H1 (cell line): ENCODE data around the gene ASB1. TPM values are rescaled to one million over a fixed set of nuclear protein-coding genes. Genes with fewer than 3 reads are reported as not detected.

ENCODE experiments used
- CTCF ChIA-PET: fragments of 300-600 bp; sonication (Branson Sonifier 250); formaldehyde crosslinking; loops from one replicate; lab custom pipeline; 2021; ENCODE audit not compliant: partially characterized antibody; lab: Charles Lee
- POLR2A ChIA-PET: fragments of 300-600 bp; sonication (Branson Sonifier 250); formaldehyde crosslinking; loops from one replicate; lab custom pipeline; 2021; ENCODE audit warnings: inconsistent platforms; ENCODE audit not compliant: partially characterized antibody; lab: Charles Lee
- DNase-seq, 2 experiments: peaks; one replicate each; pipeline versions ENCODE4 v3.0.0 to v3.0.0-alpha.2; 2010 to 2022; ENCODE audit warnings: low spot score in 2 of 2, low read depth in 1 of 2, mixed read lengths in 1 of 2
- FAIRE-seq: peaks from 2 replicates; lab custom pipeline; 2011; peaks lifted over from hg19 to GRCh38; lab: Jason Lieb, UNC
- H2AFZ ChIP-seq: 2 replicates; pipeline ENCODE4 v1.8.1; 2012; ENCODE audit warnings: low read length, inconsistent platforms
- H2AK5ac ChIP-seq: 2 replicates; pipeline ENCODE4 v1.6.1; 2013; ENCODE audit warnings: low read depth, low read length
- H2BK120ac ChIP-seq: replicated peaks from 2 replicates; pipeline ENCODE3; 2013; ENCODE audit warnings: low read depth, low read length, inconsistent platforms
- H2BK12ac ChIP-seq: 2 replicates; pipeline ENCODE4 v1.6.1; 2013; ENCODE audit warnings: low read depth, low read length
- H2BK15ac ChIP-seq: 2 replicates; pipeline ENCODE4 v1.6.1; 2013; ENCODE audit warnings: low read length
- H2BK20ac ChIP-seq: 2 replicates; pipeline ENCODE4 v1.6.1; 2013; ENCODE audit warnings: low read length
- H2BK5ac ChIP-seq: 2 replicates; pipeline ENCODE4 v1.6.1; 2013; ENCODE audit warnings: low read depth, low read length
- H3K14ac ChIP-seq: 2 replicates; pipeline ENCODE4 v1.6.1; 2013; ENCODE audit warnings: inconsistent platforms; ENCODE audit not compliant: insufficient read length
- H3K18ac ChIP-seq: 2 replicates; pipeline ENCODE4 v1.6.1; 2013; ENCODE audit warnings: low read length; ENCODE audit errors: extremely low read depth
- H3K23ac ChIP-seq: 2 replicates; pipeline ENCODE4 v1.6.1; 2013; ENCODE audit warnings: inconsistent platforms; ENCODE audit not compliant: insufficient read length
- H3K23me2 ChIP-seq: 2 replicates; pipeline ENCODE4 v1.6.1; 2013; ENCODE audit warnings: low read depth, low read length
- H3K27ac ChIP-seq: 2 replicates; pipeline ENCODE4 v1.6.1; 2011; ENCODE audit warnings: low read depth, low read length, inconsistent platforms
- H3K27me3 ChIP-seq, 4 experiments: replicated peaks in 1 of 4; 1 replicate in 1 of 4; 2 replicates in 3 of 4; pipeline versions ENCODE4 v1.6.1 to v1.8.1; 2011 to 2013; ENCODE audit warnings: low read length in 3 of 4, mild to moderate bottlenecking in 3 of 4, inconsistent platforms in 2 of 4, mixed read lengths in 2 of 4, moderate library complexity in 1 of 4; ENCODE audit not compliant: control insufficient read depth in 3 of 4, insufficient read depth in 3 of 4; ENCODE audit errors: extremely low read depth in 1 of 4
- H3K36me3 ChIP-seq, 4 experiments: 2 replicates each; pipeline versions ENCODE4 v1.6.1 to v1.8.1; 2011 to 2013; ENCODE audit warnings: mild to moderate bottlenecking in 4 of 4, low read length in 3 of 4, moderate library complexity in 2 of 4, control low read depth in 1 of 4, inconsistent platforms in 1 of 4; ENCODE audit not compliant: insufficient read depth in 4 of 4, control insufficient read depth in 2 of 4
- H3K4ac ChIP-seq: replicated peaks from 2 replicates; pipeline ENCODE3; 2013; ENCODE audit warnings: low read length, low read depth, mixed read lengths, inconsistent platforms; ENCODE audit not compliant: insufficient read length
- H3K4me1 ChIP-seq, 4 experiments: replicated peaks in 1 of 4; 1 replicate in 1 of 4; 2 replicates in 3 of 4; pipeline versions ENCODE4 v1.6.1 to v1.8.1; 2011 to 2013; ENCODE audit warnings: low read length in 3 of 4, inconsistent platforms in 2 of 4, mixed read lengths in 1 of 4; ENCODE audit not compliant: insufficient read depth in 4 of 4, control insufficient read depth in 3 of 4
- H3K4me2 ChIP-seq, 2 experiments: 2 replicates each; pipeline versions ENCODE4 v1.6.1 to v1.8.1; 2011 to 2013; ENCODE audit warnings: low read depth in 2 of 2, low read length in 2 of 2, control low read depth in 1 of 2, inconsistent platforms in 1 of 2, mild to moderate bottlenecking in 1 of 2; ENCODE audit not compliant: insufficient read depth in 1 of 2
- H3K4me3 ChIP-seq, 4 experiments: fragments of 200-600, 300-600 bp in 1 of 4; sonication (generic), shearing (Covaris generic), sonication (Bioruptor Twin) in 1 of 4; 2 replicates each; pipeline versions ENCODE4 v1.5.1 to v1.8.1; 2011 to 2016; ENCODE audit warnings: low read length in 4 of 4, low read depth in 3 of 4, control low read depth in 2 of 4, inconsistent platforms in 2 of 4, mild to moderate bottlenecking in 2 of 4, mixed read lengths in 1 of 4, moderate library complexity in 1 of 4; ENCODE audit not compliant: insufficient read depth in 2 of 4; ENCODE audit errors: extremely low read depth in 1 of 4
- H3K56ac ChIP-seq: replicated peaks from 2 replicates; pipeline ENCODE3; 2013; ENCODE audit warnings: low read depth, mild to moderate bottlenecking, mixed read lengths, low read length, inconsistent platforms; ENCODE audit not compliant: insufficient read length
- H3K79me1 ChIP-seq: 2 replicates; pipeline ENCODE4 v1.6.1; 2013; ENCODE audit warnings: low read depth, low read length, control low read depth
- H3K79me2 ChIP-seq, 2 experiments: 2 replicates each; pipeline versions ENCODE4 v1.6.1 to v1.8.1; 2012 to 2013; ENCODE audit warnings: low read length in 2 of 2, mild to moderate bottlenecking in 2 of 2, inconsistent platforms in 1 of 2; ENCODE audit not compliant: insufficient read depth in 2 of 2, control insufficient read depth in 1 of 2
- H3K9ac ChIP-seq, 4 experiments: replicated peaks in 1 of 4; 1 replicate in 1 of 4; 2 replicates in 3 of 4; pipeline versions ENCODE4 v1.6.1 to v1.8.1; 2011 to 2013; ENCODE audit warnings: low read depth in 3 of 4, low read length in 3 of 4, control low read depth in 2 of 4, mild to moderate bottlenecking in 2 of 4, moderate library complexity in 2 of 4, inconsistent platforms in 1 of 4; ENCODE audit errors: extremely low read depth in 1 of 4
- H3K9me3 ChIP-seq, 2 experiments: 2 replicates each; pipeline versions ENCODE4 v1.6.1 to v1.8.1; 2012 to 2013; ENCODE audit warnings: mild to moderate bottlenecking in 2 of 2, moderate library complexity in 2 of 2, control low read depth in 1 of 2, inconsistent platforms in 1 of 2, low read depth in 1 of 2, low read length in 1 of 2, mixed read lengths in 1 of 2; ENCODE audit not compliant: insufficient read depth in 2 of 2
- H4K20me1 ChIP-seq, 2 experiments: replicated peaks in 1 of 2; 2 replicates each; pipeline versions ENCODE3 to v1.8.1; 2011 to 2013; ENCODE audit warnings: inconsistent platforms in 2 of 2, low read length in 2 of 2, mild to moderate bottlenecking in 1 of 2; ENCODE audit not compliant: insufficient read depth in 2 of 2, control insufficient read depth in 1 of 2
- H4K5ac ChIP-seq: 2 replicates; pipeline ENCODE4 v1.6.1; 2013; ENCODE audit warnings: low read length, low read depth, mixed read lengths, inconsistent platforms; ENCODE audit not compliant: insufficient read length
- H4K8ac ChIP-seq: 2 replicates; pipeline ENCODE4 v1.8.0; 2013; ENCODE audit warnings: mild to moderate bottlenecking, moderate library complexity, low read length, inconsistent platforms; ENCODE audit not compliant: insufficient read depth; ENCODE audit errors: extremely low read depth
- H4K91ac ChIP-seq: replicated peaks from 2 replicates; pipeline ENCODE3; 2013; ENCODE audit warnings: low read length, mixed read lengths, inconsistent platforms; ENCODE audit not compliant: insufficient read length
- BRCA1 ChIP-seq: IDR thresholded peaks from 2 replicates; pipeline ENCODE4 v1.6.1; 2012; ENCODE audit warnings: low read depth, low read length, improper control_type of control experiment
- RAD21 ChIP-seq, 2 experiments: IDR thresholded peaks in 1 of 2; conservative IDR thresholded peaks in 1 of 2; 2 replicates each; pipeline ENCODE4 v1.6.1; 2011; ENCODE audit warnings: low read depth in 2 of 2, low read length in 2 of 2, improper control_type of control experiment in 1 of 2, inconsistent platforms in 1 of 2, mild to moderate bottlenecking in 1 of 2, moderate library complexity in 1 of 2
- RFX5 ChIP-seq: IDR thresholded peaks from 2 replicates; pipeline ENCODE4 v1.6.1; 2011; ENCODE audit warnings: low read depth, low read length, improper control_type of control experiment, borderline replicate concordance
- SP2 ChIP-seq: IDR thresholded peaks from 2 replicates; pipeline ENCODE4 v1.6.1; 2012; ENCODE audit warnings: mild to moderate bottlenecking, low read length, inconsistent platforms
- TAF7 ChIP-seq: optimal IDR thresholded peaks from 2 replicates; pipeline ENCODE3; 2011; ENCODE audit warnings: low read depth, mild to moderate bottlenecking, inconsistent platforms, low read length, moderate library complexity, borderline replicate concordance
- TCF12 ChIP-seq: IDR thresholded peaks from 2 replicates; pipeline ENCODE4 v1.6.1; 2011; ENCODE audit warnings: low read depth, mild to moderate bottlenecking, low read length
- WGBS, 2 experiments: shearing (Covaris generic) in 1 of 2; methylation state at CpG; one replicate each; pipeline versions ENCODE4 v1.1.6 to v1.1.7; 2013 to 2015; ENCODE audit warnings: low lambda C conversion rate in 2 of 2, mixed read lengths in 2 of 2, inconsistent platforms in 1 of 2, low coverage in 1 of 2, missing lambda C conversion rate in 1 of 2; ENCODE audit not compliant: insufficient replicate concordance in 2 of 2, insufficient coverage in 1 of 2, insufficient read length in 1 of 2; ENCODE audit errors: extremely low coverage in 1 of 2, missing lambda C conversion rate in 1 of 2; 5-methylcytosine and 5-hydroxymethylcytosine counted together
- polyA plus RNA-seq, 7 experiments: library from polyadenylated mRNA; depleted of rRNA in 3 of 7; stranded (reverse) in 5 of 7; unstranded in 2 of 7; fragments of >200 nt in 5 of 7; fragments of 200-250 nt in 2 of 7; gene quantifications; 1 replicate in 5 of 7; 2 replicates in 1 of 7; 4 replicates in 1 of 7; pipeline versions ENCODE4 v1.2.1 to v1.2.3, GENCODE V29; 2011 to 2013; ENCODE audit warnings: missing spikeins in 2 of 7, mixed read lengths in 2 of 7
- total RNA-seq: library from RNA; stranded (reverse); fragmentation: NEBNext Ultra II Directional; extraction: Animal tissue kit (Norgen Biotek cat#: 25700); gene quantifications from 2 replicates; pipeline ENCODE4 v1.2.1, GENCODE V29; 2021
- TF ChIP-seq, protein P1 (sequence below): IDR thresholded peaks from 2 replicates; pipeline ENCODE4 v1.6.1; 2012; ENCODE audit warnings: inconsistent platforms
- TF ChIP-seq, protein P2 (sequence below), 3 experiments: IDR thresholded peaks; 1 replicate in 2 of 3; 2 replicates in 1 of 3; pipeline versions ENCODE4 v1.5.1 to v1.6.1; 2011; ENCODE audit warnings: low read length in 3 of 3, mild to moderate bottlenecking in 3 of 3, inconsistent platforms in 2 of 3, low read depth in 1 of 3, moderate library complexity in 1 of 3; ENCODE audit not compliant: insufficient read depth in 1 of 3; ENCODE audit errors: control extremely low read depth in 1 of 3
- TF ChIP-seq, protein P3 (sequence below): IDR thresholded peaks from 2 replicates; pipeline ENCODE4 v1.6.1; 2012; ENCODE audit warnings: inconsistent platforms

ASB1 gene
- total and polyA plus RNA-seq, 2 of the 8 experiments (the other 6 are each of a cell fraction or from before 2014, with no cell fraction given), result 24.1 to 36.0 TPM

DNA sequence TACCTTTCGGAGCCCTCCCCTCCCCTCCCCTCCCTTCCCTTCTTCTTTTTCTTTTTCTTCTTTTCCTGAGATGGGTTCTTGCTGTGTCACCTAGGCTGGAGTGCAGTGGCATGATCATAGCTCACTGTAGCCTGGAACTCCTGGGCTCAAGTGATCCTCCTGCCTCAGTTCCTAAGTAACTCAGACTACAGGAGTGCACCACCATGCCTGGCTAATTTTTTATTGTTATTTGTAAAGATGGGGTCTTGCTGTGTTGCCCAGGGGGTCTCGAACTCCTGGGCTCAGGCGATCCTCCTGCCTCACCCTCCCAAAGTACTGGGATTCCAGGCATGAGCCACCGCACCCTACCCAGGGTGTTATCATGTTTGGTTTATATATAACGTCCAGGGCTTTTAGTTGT, 66.7 kb downstream of the ASB1 start:
- Histone ChIP-seq H3K4ac (no peak overlapping the region), H3K79me2 (no peaks in the 10 kb centered on the region), H2BK12ac (no peak overlapping the region), H3K18ac (no peak overlapping the region), H3K27me3 (no peaks in the 10 kb centered on the region), H3K23me2 (no peaks in the 10 kb centered on the region), H2BK20ac (no peak overlapping the region), H3K27ac (no peak overlapping the region), H2BK120ac (no peak overlapping the region), H4K8ac (no peak overlapping the region), H3K36me3 (no peaks in the 10 kb centered on the region), H3K9me3 (no peaks in the 10 kb centered on the region), H3K4me1 (peaks cover 0 to 4% (median 0%) of the 10 kb centered on the region in 4 experiments; a peak in 3 of 7 replicates), H2BK15ac (no peak overlapping the region), H2AK5ac (no peak overlapping the region), H3K23ac (no peak overlapping the region), H4K20me1 (no peaks in the 10 kb centered on the region), H4K91ac (no peak overlapping the region), H2AFZ (no peak overlapping the region), H3K79me1 (no peaks in the 10 kb centered on the region), H4K5ac (no peak overlapping the region), H3K14ac (no peak overlapping the region), H3K56ac (no peak overlapping the region), H3K4me3 (no peak overlapping the region), H3K4me2 (no peak overlapping the region), H2BK5ac (no peak overlapping the region), H3K9ac (no peak overlapping the region)
- TF ChIP-seq, protein P1, sequence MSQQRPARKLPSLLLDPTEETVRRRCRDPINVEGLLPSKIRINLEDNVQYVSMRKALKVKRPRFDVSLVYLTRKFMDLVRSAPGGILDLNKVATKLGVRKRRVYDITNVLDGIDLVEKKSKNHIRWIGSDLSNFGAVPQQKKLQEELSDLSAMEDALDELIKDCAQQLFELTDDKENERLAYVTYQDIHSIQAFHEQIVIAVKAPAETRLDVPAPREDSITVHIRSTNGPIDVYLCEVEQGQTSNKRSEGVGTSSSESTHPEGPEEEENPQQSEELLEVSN, result no peak
- no peak for TF ChIP-seq BRCA1
- TF ChIP-seq TAF7, result no peak
- TF ChIP-seq RAD21 (IDR thresholded peaks at IDR 0.05 in 1 of 2, conservative IDR thresholded peaks at IDR 0.05 in 1 of 2; ENCODE audit: low read depth in 2 of 2, low read length in 2 of 2), result no peak
- no peak for TF ChIP-seq RFX5
- no peak for TF ChIP-seq TCF12
- TF ChIP-seq SP2, result no peak
- TF ChIP-seq, protein P2, sequence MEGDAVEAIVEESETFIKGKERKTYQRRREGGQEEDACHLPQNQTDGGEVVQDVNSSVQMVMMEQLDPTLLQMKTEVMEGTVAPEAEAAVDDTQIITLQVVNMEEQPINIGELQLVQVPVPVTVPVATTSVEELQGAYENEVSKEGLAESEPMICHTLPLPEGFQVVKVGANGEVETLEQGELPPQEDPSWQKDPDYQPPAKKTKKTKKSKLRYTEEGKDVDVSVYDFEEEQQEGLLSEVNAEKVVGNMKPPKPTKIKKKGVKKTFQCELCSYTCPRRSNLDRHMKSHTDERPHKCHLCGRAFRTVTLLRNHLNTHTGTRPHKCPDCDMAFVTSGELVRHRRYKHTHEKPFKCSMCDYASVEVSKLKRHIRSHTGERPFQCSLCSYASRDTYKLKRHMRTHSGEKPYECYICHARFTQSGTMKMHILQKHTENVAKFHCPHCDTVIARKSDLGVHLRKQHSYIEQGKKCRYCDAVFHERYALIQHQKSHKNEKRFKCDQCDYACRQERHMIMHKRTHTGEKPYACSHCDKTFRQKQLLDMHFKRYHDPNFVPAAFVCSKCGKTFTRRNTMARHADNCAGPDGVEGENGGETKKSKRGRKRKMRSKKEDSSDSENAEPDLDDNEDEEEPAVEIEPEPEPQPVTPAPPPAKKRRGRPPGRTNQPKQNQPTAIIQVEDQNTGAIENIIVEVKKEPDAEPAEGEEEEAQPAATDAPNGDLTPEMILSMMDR (IDR thresholded peaks at IDR 0.05; ENCODE audit: control extremely low read depth in 1 of 3, insufficient read depth in 1 of 3, low read depth in 1 of 3, low read length in 3 of 3), result no peak
- TF ChIP-seq, protein P3, sequence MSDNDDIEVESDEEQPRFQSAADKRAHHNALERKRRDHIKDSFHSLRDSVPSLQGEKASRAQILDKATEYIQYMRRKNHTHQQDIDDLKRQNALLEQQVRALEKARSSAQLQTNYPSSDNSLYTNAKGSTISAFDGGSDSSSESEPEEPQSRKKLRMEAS, result no peak
- 89% methylated on average over 5 of the region's 5 CpGs; no CpG with 5 or more reads in 1 of the 2 experiments for WGBS, 2 experiments
- CTCF ChIA-PET, result no interaction called here
- POLR2A ChIA-PET, result no interaction called here
- DNase-seq, result no peak
- FAIRE-seq, result no peak
